ENCODE measurements around the gene KCNK7.

KCNK7 gene

DNA sequence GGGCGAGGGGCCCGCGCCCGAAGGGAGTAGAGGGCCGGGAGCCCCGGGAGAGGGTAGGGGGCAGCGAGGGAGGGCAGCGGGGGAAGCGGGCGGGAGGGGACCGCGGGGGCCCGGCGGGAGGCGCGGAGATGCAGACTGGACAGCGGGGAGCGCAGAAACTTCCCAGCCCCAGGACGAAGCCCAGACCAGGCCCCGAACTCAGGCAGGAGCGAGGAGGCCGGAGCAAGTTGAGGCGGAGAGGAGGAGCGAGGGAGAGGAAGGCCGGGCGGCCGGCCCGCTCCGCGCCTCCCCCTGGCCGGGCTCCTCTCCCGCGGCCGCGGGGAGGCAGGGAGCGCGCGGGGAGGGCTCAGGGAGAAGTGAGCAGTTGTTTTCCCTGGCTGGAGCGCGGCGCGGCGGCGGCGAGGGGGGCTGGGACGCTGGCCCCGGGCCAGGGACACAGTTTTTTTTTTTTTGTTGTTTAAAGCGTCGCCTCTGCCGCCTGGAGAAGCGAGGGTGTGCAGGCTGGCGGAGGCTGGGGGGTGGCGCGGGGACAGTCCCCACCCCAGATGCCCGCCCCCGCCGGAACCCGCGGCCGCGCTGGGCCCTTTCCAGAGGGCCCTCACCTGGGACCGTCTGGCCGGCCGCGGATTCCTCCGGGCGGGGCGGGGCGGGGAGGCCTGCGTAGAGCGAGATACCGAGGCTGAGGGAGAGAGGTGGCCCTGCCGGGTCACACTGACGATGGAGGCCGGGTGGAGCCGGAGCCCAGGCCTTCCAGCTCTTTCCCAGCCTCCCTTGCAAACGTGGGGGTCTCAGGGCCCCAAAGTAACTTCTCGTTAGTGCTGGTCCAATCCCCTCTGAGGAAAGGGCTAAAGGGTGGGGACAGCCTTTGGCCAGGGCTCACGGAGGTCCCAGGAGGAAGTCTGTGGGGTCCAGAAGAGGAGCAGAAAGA lies 37.3 kb downstream of the KCNK7 start, which contains the start of gene LTBP3:
LTBP3 (minus strand) TSS at position 358 of the 928 bp plus-strand sequence. CDS start 400 bp downstream, outside the sequence.
- FAIRE-seq (no peak), DNase-seq (ENCODE audit: insufficient read length, low spot score) (no peak)
- TF ChIP-seq, protein P1, sequence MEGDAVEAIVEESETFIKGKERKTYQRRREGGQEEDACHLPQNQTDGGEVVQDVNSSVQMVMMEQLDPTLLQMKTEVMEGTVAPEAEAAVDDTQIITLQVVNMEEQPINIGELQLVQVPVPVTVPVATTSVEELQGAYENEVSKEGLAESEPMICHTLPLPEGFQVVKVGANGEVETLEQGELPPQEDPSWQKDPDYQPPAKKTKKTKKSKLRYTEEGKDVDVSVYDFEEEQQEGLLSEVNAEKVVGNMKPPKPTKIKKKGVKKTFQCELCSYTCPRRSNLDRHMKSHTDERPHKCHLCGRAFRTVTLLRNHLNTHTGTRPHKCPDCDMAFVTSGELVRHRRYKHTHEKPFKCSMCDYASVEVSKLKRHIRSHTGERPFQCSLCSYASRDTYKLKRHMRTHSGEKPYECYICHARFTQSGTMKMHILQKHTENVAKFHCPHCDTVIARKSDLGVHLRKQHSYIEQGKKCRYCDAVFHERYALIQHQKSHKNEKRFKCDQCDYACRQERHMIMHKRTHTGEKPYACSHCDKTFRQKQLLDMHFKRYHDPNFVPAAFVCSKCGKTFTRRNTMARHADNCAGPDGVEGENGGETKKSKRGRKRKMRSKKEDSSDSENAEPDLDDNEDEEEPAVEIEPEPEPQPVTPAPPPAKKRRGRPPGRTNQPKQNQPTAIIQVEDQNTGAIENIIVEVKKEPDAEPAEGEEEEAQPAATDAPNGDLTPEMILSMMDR (IDR thresholded peaks at IDR 0.05; ENCODE audit: insufficient read depth, missing control alignments), result no peak

DNA sequence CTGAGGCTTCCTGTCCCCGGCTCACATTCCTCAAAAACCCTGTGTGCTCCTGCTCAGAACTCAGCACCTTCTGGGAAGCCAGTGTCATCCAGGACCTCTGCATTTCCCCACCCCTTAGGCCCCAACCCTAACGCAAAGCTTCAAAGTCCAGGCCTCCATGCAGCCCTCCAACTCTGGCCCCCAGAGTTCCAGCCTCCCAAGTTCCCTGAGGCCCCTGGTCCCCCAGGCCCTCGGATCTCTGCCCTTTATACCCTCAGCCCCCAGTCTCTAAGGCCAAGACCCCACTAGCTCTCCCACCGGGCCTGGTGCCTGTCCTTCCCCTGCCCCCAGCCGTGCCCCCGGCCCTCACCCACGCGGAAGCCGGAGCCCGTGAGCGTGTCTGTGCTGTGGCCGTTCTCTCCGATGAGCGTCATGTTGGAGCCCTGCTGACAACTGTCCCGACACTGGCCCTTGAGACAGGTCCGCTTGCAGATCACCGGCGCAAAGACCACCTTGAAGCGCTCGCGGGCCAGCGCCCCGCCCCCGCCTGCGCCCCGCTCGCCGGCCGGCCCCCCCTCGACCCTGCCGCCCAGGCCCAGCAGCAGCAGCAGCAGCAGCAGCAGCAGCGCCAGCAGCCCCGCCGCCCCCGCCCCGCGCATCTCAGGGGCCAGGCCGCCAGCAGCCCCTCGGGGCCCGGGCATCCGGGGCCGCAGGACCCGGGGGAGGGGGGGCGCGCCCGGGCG lies 38.2 kb downstream of the KCNK7 start:
- no peak for DNase-seq (ENCODE audit: insufficient read length, low spot score)
- FAIRE-seq, result no peak
- TF ChIP-seq, protein P1 (IDR thresholded peaks at IDR 0.05; ENCODE audit: insufficient read depth, missing control alignments), result no peak

DNA sequence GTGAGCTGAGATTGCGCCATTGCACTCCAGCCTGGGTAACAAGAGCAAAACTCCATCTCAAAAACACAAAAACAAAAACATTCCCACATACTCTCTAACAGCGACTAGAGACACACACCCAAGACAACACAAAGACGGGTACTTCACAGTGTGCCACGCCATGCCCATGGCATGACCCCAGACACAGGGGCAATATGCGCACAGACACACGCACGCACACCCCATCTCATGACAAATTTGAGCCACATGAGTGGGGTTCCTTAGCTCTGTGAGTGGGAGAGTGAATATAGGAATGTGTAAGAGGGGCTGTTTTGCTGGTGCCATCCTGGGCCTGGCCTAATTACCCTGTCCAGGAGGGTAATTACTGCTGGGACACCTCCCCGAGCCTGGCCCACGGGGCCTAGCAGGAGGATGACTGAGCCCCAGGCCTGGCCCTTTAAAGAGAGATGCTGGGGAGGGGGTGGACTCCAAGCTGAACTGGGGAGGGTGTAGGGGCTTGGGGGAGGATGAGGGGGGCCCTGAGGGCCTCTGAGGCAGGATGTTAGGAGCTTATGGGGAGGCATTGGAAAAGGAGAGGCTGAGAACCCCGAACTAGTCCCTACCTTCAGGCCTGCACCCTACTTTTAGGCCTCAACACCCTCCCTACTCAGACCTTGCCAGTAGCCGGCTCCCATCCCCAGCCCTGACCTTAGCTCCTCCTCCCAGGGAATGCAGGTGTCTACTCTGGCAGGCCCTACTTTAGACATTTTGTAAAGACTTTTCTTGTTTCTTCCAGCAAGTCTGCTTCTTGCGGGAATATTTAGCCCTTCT lies 38.9 kb downstream of the KCNK7 start:
- DNase-seq (ENCODE audit: insufficient read length, low spot score) (no peak), FAIRE-seq (no peak)
- TF ChIP-seq, protein P1 (IDR thresholded peaks at IDR 0.05; ENCODE audit: insufficient read depth, missing control alignments), result no peak

DNA sequence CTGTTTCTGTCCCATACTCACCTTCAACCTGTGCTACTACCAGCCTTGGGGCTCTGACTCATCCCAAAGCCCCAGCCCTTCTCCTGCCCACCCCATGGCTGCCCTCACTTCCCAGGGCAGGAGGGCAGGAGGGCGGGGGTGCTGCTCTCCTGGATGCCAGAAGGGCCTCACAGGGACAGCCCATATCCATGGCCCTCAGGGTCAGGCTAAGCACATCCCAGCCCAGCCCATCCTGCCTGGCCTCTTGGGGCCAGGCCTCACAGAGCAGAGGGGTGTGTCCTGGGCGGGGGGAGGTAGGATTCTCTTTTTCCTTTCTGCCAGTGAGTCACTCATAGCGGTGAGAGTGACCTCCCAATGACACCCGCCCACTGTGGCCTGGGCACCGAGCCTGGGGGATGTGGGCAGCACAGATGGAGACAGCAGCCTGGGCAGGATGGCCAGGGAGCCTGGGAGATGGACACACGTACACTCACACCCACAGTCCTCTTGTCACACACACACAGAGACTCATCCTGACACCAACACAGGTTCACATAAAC lies 39.8 kb downstream of the KCNK7 start:
- FAIRE-seq (no peak), DNase-seq (ENCODE audit: insufficient read length, low spot score) (no peak)
- TF ChIP-seq, protein P1 (IDR thresholded peaks at IDR 0.05; ENCODE audit: insufficient read depth, missing control alignments), result no peak

DNA sequence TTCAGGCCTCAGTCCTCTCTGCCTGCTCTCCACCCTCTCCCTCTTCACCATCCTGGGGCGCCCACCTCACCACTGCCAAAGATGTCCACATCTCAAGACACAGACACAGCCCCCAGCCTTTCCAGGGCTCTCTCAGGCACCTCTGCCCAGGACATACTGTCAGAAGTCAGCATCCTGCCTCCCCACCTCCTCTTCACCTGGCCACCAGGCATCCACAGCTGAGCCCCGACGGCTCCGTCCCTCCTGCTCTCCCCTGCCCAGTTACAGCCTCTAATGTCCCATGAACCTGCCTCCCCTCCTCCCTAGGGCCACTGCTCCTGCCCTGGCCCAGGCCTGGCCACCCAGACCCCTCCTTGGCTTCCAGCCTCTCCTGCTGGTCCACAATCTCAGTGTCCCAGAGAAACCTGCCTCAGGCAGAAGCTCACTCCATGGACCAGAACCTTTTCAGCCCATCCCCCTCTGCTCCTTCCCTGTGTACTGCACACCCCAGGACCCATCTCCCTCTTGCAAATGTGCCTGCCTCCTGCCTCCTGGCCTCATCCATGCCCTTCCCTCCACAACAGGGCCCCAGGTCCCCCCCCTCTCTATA lies 40.7 kb downstream of the KCNK7 start:
- TF ChIP-seq, protein P1 (IDR thresholded peaks at IDR 0.05; ENCODE audit: insufficient read depth, missing control alignments), result no peak
- FAIRE-seq (no peak), DNase-seq (ENCODE audit: insufficient read length, low spot score) (no peak)

DNA sequence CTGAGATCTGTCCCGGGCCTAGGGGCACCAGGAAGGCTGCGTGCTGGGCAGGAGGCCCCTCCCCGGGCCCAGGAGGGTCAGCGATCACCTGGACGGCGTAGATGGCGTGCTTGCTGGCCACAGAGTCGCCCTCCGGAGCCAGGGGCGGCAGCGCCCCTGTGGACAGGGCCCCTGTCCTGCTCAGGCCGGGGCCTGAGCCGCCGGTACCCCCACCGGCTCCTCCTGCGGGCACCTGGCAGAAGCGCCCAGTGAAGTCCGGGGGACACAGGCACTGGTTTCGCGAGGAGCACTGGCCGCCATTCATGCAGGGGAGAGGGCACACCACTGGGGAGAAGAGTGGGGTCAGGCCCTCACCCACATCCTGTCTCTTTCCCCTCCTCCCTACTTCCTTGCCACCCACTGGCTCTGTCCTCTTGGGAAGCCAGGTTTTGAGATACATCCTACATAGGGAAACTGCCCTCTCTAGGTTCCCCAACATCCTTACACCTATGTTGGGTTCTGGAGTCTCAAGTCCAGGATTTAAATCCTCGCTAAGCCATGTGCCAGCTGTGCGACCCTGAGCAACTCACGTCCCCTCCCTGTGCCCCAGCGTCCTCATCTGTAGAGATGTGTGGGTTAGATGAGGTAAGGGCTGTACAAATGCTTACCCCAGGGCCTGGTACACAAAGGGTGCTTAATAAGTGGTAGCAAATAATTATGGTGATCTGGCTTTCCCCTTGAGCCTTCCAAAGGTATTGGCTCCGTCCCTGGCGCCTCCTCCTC lies 41.4 kb downstream of the KCNK7 start:
- TF ChIP-seq, protein P1 (IDR thresholded peaks at IDR 0.05; ENCODE audit: insufficient read depth, missing control alignments), result no peak
- FAIRE-seq (no peak), DNase-seq (ENCODE audit: insufficient read length, low spot score) (no peak)
